ENCODE data around the gene PLXDC2. TPM values are rescaled to one million over a fixed set of nuclear protein-coding genes. Genes with fewer than 3 reads are reported as not detected.

Gene PLXDC2
- total RNA-seq, 1 experiment from 2014 or later: 0.20 TPM

GRCh38 chr10:20094226-20094976, 278.2 kb downstream of the PLXDC2 start:
- Histone ChIP-seq H3K27me3 (ENCODE audit: insufficient read depth, low read length) (no peaks in the 10 kb centered on the region), H3K9ac (ENCODE audit: low read length) (no peak overlapping the region), H3K9me2 (ENCODE audit: insufficient read depth) (no peaks in the 10 kb centered on the region), H3K79me2 (ENCODE audit: insufficient read depth, low read length) (no peaks in the 10 kb centered on the region), H3K4me1 (ENCODE audit: control insufficient read depth in 1 of 2, insufficient read depth in 2 of 2, low read length in 2 of 2) (no peaks in the 10 kb centered on the region), H3K9me3 (ENCODE audit: control insufficient read depth in 1 of 2, insufficient read depth in 1 of 2, low read depth in 1 of 2, low read length in 2 of 2) (peaks cover 7 to 33% of the 10 kb centered on the region in 2 experiments; a peak in 3 of 4 replicates), H3K4me2 (ENCODE audit: low read length) (no peak overlapping the region), H3K4me3 (replicated peaks in 1 of 2; ENCODE audit: low read depth in 1 of 2, low read length in 2 of 2) (no peak overlapping the region), H2AFZ (ENCODE audit: low read depth, low read length, poor library complexity, severe bottlenecking) (no peak overlapping the region), H3K36me3 (ENCODE audit: control insufficient read depth in 1 of 2, insufficient read depth in 2 of 2, low read length in 2 of 2) (no peaks in the 10 kb centered on the region), H4K20me1 (ENCODE audit: insufficient read depth) (no peaks in the 10 kb centered on the region), H3K27ac (ENCODE audit: low read depth, low read length) (no peak overlapping the region)
- ChIA-PET CTCF (no interaction called here), POLR2A (no interaction called here), RAD21 (ENCODE audit: low non-redundant PET in 1 of 2, low total read pairs in 2 of 2, uncharacterized antibody in 2 of 2, unreplicated experiment in 2 of 2) (no interaction called here)
- ATAC-seq (no peak), DNase-seq (ENCODE audit: low read depth, low spot score) (no peak)
- intact Hi-C loops (cut with micrococcal nuclease): no loop called here
- no TSS peak for BruUV-seq (replicated peaks)
- TF ChIP-seq, protein P1, sequence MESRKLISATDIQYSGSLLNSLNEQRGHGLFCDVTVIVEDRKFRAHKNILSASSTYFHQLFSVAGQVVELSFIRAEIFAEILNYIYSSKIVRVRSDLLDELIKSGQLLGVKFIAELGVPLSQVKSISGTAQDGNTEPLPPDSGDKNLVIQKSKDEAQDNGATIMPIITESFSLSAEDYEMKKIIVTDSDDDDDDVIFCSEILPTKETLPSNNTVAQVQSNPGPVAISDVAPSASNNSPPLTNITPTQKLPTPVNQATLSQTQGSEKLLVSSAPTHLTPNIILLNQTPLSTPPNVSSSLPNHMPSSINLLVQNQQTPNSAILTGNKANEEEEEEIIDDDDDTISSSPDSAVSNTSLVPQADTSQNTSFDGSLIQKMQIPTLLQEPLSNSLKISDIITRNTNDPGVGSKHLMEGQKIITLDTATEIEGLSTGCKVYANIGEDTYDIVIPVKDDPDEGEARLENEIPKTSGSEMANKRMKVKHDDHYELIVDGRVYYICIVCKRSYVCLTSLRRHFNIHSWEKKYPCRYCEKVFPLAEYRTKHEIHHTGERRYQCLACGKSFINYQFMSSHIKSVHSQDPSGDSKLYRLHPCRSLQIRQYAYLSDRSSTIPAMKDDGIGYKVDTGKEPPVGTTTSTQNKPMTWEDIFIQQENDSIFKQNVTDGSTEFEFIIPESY (IDR thresholded peaks at IDR 0.05; ENCODE audit: extremely low read depth, insufficient replicate concordance, low read length): no peak
- TF ChIP-seq JUND (IDR thresholded peaks at IDR 0.05) (no peak), EZH2 (IDR thresholded peaks at IDR 0.05) (no peak), SIN3A (IDR thresholded peaks at IDR 0.05; ENCODE audit: low read depth) (no peak)
- TF ChIP-seq, protein P2, sequence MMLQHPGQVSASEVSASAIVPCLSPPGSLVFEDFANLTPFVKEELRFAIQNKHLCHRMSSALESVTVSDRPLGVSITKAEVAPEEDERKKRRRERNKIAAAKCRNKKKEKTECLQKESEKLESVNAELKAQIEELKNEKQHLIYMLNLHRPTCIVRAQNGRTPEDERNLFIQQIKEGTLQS (IDR thresholded peaks at IDR 0.05): no peak
- TF ChIP-seq, protein P3, sequence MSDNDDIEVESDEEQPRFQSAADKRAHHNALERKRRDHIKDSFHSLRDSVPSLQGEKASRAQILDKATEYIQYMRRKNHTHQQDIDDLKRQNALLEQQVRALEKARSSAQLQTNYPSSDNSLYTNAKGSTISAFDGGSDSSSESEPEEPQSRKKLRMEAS (IDR thresholded peaks at IDR 0.05): no peak

GRCh38 chr10:20100171-20100570, 283.9 kb downstream of the PLXDC2 start:
- RAD21 ChIA-PET (ENCODE audit: low non-redundant PET in 1 of 2, low total read pairs in 2 of 2, uncharacterized antibody in 2 of 2, unreplicated experiment in 2 of 2): no interaction called here
- Histone ChIP-seq H3K4me2 (ENCODE audit: low read length) (no peak overlapping the region), H3K27me3 (ENCODE audit: insufficient read depth, low read length) (no peaks in the 10 kb centered on the region), H3K36me3 (ENCODE audit: control insufficient read depth in 1 of 2, insufficient read depth in 2 of 2, low read length in 2 of 2) (no peaks in the 10 kb centered on the region), H3K27ac (ENCODE audit: low read depth, low read length) (no peak overlapping the region), H3K79me2 (ENCODE audit: insufficient read depth, low read length) (no peaks in the 10 kb centered on the region), H2AFZ (ENCODE audit: low read depth, low read length, poor library complexity, severe bottlenecking) (no peak overlapping the region), H3K4me1 (ENCODE audit: control insufficient read depth in 1 of 2, insufficient read depth in 2 of 2, low read length in 2 of 2) (no peaks in the 10 kb centered on the region), H4K20me1 (ENCODE audit: insufficient read depth) (no peaks in the 10 kb centered on the region), H3K4me3 (replicated peaks in 1 of 2; ENCODE audit: low read depth in 1 of 2, low read length in 2 of 2) (no peak overlapping the region), H3K9me2 (ENCODE audit: insufficient read depth) (no peaks in the 10 kb centered on the region), H3K9me3 (ENCODE audit: control insufficient read depth in 1 of 2, insufficient read depth in 1 of 2, low read depth in 1 of 2, low read length in 2 of 2) (peaks cover 0 to 19% of the 10 kb centered on the region in 2 experiments; a peak in 1 of 4 replicates), H3K9ac (ENCODE audit: low read length) (no peak overlapping the region)
- intact Hi-C loops (cut with micrococcal nuclease): no loop called here
- DNase-seq (ENCODE audit: low read depth, low spot score) (no peak), ATAC-seq (no peak)
- POLR2A ChIA-PET: no interaction called here
- no TSS peak for BruUV-seq (replicated peaks)
- CTCF ChIA-PET: no interaction called here
- TF ChIP-seq, protein P1 (IDR thresholded peaks at IDR 0.05; ENCODE audit: extremely low read depth, insufficient replicate concordance, low read length): no peak
- TF ChIP-seq EZH2 (IDR thresholded peaks at IDR 0.05) (no peak), SRF (IDR thresholded peaks at IDR 0.05; ENCODE audit: low read depth) (no peak), SIN3A (IDR thresholded peaks at IDR 0.05; ENCODE audit: low read depth) (no peak)
- TF ChIP-seq, protein P4, sequence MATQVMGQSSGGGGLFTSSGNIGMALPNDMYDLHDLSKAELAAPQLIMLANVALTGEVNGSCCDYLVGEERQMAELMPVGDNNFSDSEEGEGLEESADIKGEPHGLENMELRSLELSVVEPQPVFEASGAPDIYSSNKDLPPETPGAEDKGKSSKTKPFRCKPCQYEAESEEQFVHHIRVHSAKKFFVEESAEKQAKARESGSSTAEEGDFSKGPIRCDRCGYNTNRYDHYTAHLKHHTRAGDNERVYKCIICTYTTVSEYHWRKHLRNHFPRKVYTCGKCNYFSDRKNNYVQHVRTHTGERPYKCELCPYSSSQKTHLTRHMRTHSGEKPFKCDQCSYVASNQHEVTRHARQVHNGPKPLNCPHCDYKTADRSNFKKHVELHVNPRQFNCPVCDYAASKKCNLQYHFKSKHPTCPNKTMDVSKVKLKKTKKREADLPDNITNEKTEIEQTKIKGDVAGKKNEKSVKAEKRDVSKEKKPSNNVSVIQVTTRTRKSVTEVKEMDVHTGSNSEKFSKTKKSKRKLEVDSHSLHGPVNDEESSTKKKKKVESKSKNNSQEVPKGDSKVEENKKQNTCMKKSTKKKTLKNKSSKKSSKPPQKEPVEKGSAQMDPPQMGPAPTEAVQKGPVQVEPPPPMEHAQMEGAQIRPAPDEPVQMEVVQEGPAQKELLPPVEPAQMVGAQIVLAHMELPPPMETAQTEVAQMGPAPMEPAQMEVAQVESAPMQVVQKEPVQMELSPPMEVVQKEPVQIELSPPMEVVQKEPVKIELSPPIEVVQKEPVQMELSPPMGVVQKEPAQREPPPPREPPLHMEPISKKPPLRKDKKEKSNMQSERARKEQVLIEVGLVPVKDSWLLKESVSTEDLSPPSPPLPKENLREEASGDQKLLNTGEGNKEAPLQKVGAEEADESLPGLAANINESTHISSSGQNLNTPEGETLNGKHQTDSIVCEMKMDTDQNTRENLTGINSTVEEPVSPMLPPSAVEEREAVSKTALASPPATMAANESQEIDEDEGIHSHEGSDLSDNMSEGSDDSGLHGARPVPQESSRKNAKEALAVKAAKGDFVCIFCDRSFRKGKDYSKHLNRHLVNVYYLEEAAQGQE (IDR thresholded peaks at IDR 0.05; ENCODE audit: low read depth): no peak

Data from HCT116 (cell line).